Activated T-cell treated with anti-CD3 and anti-CD28 coated beads, Interleukin-2, amount 50 U/mL, for 72 hours (primary cell): ENCODE measurements around the gene MOB3B. TPM values are rescaled to one million over a fixed set of nuclear protein-coding genes. Genes with fewer than 3 reads are reported as not detected.

ENCODE experiments used
- ATAC-seq, 2 donors: fragments of 150-1000 bp; cut with Tn5 transposase; replicated peaks in 1 of 2; 2 replicates each; pipeline ENCODE4 v1.10.0; 2021; ENCODE audit warnings: moderate library complexity in 2 of 2, mild to moderate bottlenecking in 1 of 2
- DNase-seq, 2 donors: peaks; one replicate each; pipeline ENCODE4 v3.0.0; 2021 to 2022; ENCODE audit warnings: mixed read lengths in 1 of 2
- H3K27ac Mint-ChIP-seq: one replicate; pipeline ENCODE4 v1.8.0; 2022; ENCODE audit warnings: mild to moderate bottlenecking, moderate library complexity, mixed read lengths
- H3K27me3 Mint-ChIP-seq: one replicate; pipeline ENCODE4 v1.8.0; 2022; ENCODE audit warnings: low read depth, mixed read lengths
- H3K36me3 Mint-ChIP-seq, 2 donors: one replicate each; pipeline ENCODE4 v1.8.0; 2022; ENCODE audit warnings: mixed read lengths in 2 of 2, mild to moderate bottlenecking in 1 of 2; ENCODE audit not compliant: insufficient read depth in 2 of 2
- H3K4me1 Mint-ChIP-seq: one replicate; pipeline ENCODE4 v1.8.0; 2022; ENCODE audit warnings: low read depth, mixed read lengths
- H3K4me3 Mint-ChIP-seq, 2 donors: one replicate each; pipeline ENCODE4 v1.8.0; 2022; ENCODE audit warnings: mild to moderate bottlenecking in 2 of 2, mixed read lengths in 2 of 2, moderate library complexity in 2 of 2
- H3K9me3 Mint-ChIP-seq, 2 donors: one replicate each; pipeline ENCODE4 v1.8.0; 2022; ENCODE audit warnings: mixed read lengths in 2 of 2
- total RNA-seq, 2 donors: library from RNA; stranded (reverse); gene quantifications; one replicate each; pipeline ENCODE4 v1.2.3, GENCODE V29; 2022

The MOB3B gene
- total RNA-seq, 2 donors from 2014 or later, result 1.3 to 1.6 TPM

GRCh38 chr9:27339661-27340284 is 189.8 kb downstream of the MOB3B start:
- Mint-ChIP-seq H3K27ac (no peak overlapping the region), H3K9me3 (no peaks in the 10 kb centered on the region), H3K4me3 (no peak overlapping the region)

GRCh38 chr9:27338527-27338903 is 191.1 kb downstream of the MOB3B start:
- no peaks in the 10 kb centered on the region for H3K4me1 Mint-ChIP-seq

More at GRCh38 chr9:27339661-27340284, 189.8 kb downstream of the MOB3B start:
- DNase-seq, result no peak
- no peaks in the 10 kb centered on the region for H3K27me3 Mint-ChIP-seq
- ATAC-seq, result no peak
- H3K4me1 Mint-ChIP-seq, result no peaks in the 10 kb centered on the region
- H3K36me3 Mint-ChIP-seq, result no peaks in the 10 kb centered on the region

GRCh38 chr9:27337833-27338526 is 191.6 kb downstream of the MOB3B start:
- H3K27me3 Mint-ChIP-seq, result no peaks in the 10 kb centered on the region
- no peaks in the 10 kb centered on the region for H3K9me3 Mint-ChIP-seq

More at GRCh38 chr9:27338527-27338903, 191.1 kb downstream of the MOB3B start:
- H3K36me3 Mint-ChIP-seq, result no peaks in the 10 kb centered on the region
- DNase-seq, result no peak
- no peaks in the 10 kb centered on the region for H3K27me3 Mint-ChIP-seq
- no peak overlapping the region for H3K27ac Mint-ChIP-seq
- ATAC-seq, result no peak
- H3K9me3 Mint-ChIP-seq, result no peaks in the 10 kb centered on the region
- H3K4me3 Mint-ChIP-seq, result no peak overlapping the region

GRCh38 chr9:27337236-27337635 is 192.4 kb downstream of the MOB3B start:
- no peaks in the 10 kb centered on the region for H3K36me3 Mint-ChIP-seq
- no peak for ATAC-seq
- H3K4me1 Mint-ChIP-seq, result no peaks in the 10 kb centered on the region

More at GRCh38 chr9:27337833-27338526, 191.6 kb downstream of the MOB3B start:
- Mint-ChIP-seq H3K27ac (no peak overlapping the region), H3K36me3 (no peaks in the 10 kb centered on the region), H3K4me3 (no peak overlapping the region), H3K4me1 (no peaks in the 10 kb centered on the region)
- ATAC-seq (no peak), DNase-seq (no peak)

GRCh38 chr9:27336829-27337228 is 192.8 kb downstream of the MOB3B start:
- ATAC-seq (no peak), DNase-seq (no peak)
- no peaks in the 10 kb centered on the region for H3K4me1 Mint-ChIP-seq
- no peaks in the 10 kb centered on the region for H3K27me3 Mint-ChIP-seq
- H3K9me3 Mint-ChIP-seq, result no peaks in the 10 kb centered on the region
- H3K36me3 Mint-ChIP-seq, result no peaks in the 10 kb centered on the region
- H3K4me3 Mint-ChIP-seq, result no peak overlapping the region
- H3K27ac Mint-ChIP-seq, result no peak overlapping the region

More at GRCh38 chr9:27337236-27337635, 192.4 kb downstream of the MOB3B start:
- Mint-ChIP-seq H3K27me3 (no peaks in the 10 kb centered on the region), H3K27ac (no peak overlapping the region), H3K4me3 (no peak overlapping the region), H3K9me3 (no peaks in the 10 kb centered on the region)
- no peak for DNase-seq

GRCh38 chr9:27336126-27336525 is 193.5 kb downstream of the MOB3B start:
- no peak overlapping the region for H3K27ac Mint-ChIP-seq
- DNase-seq (no peak), ATAC-seq (no peak)
- H3K9me3 Mint-ChIP-seq, result no peaks in the 10 kb centered on the region
- no peaks in the 10 kb centered on the region for H3K36me3 Mint-ChIP-seq
- no peaks in the 10 kb centered on the region for H3K27me3 Mint-ChIP-seq
- no peaks in the 10 kb centered on the region for H3K4me1 Mint-ChIP-seq
- no peak overlapping the region for H3K4me3 Mint-ChIP-seq

GRCh38 chr9:27335075-27335474 is 194.5 kb downstream of the MOB3B start:
- Mint-ChIP-seq H3K4me3 (no peak overlapping the region), H3K4me1 (no peaks in the 10 kb centered on the region), H3K27me3 (no peaks in the 10 kb centered on the region)

GRCh38 chr9:27333241-27334052 is 196.2 kb downstream of the MOB3B start:
- H3K36me3 Mint-ChIP-seq, result no peaks in the 10 kb centered on the region
- no peak overlapping the region for H3K27ac Mint-ChIP-seq
- H3K4me3 Mint-ChIP-seq, result no peak overlapping the region
- no peaks in the 10 kb centered on the region for H3K9me3 Mint-ChIP-seq
- DNase-seq (peak; percentile 41 to 67), ATAC-seq (peak; percentile 62 to 74)
- peaks cover 5% of the 10 kb centered on the region for H3K27me3 Mint-ChIP-seq
- no peaks in the 10 kb centered on the region for H3K4me1 Mint-ChIP-seq

More at GRCh38 chr9:27335075-27335474, 194.5 kb downstream of the MOB3B start:
- no peak for ATAC-seq
- Mint-ChIP-seq H3K9me3 (no peaks in the 10 kb centered on the region), H3K36me3 (no peaks in the 10 kb centered on the region), H3K27ac (no peak overlapping the region)
- DNase-seq, result no peak

- Mint-ChIP-seq H3K36me3 (no peaks in the 10 kb centered on the region), H3K4me1 (no peaks in the 10 kb centered on the region), H3K27ac (no peak overlapping the region), H3K4me3 (no peak overlapping the region), H3K9me3 (no peaks in the 10 kb centered on the region), H3K27me3 (peaks cover 5% of the 10 kb centered on the region)
- DNase-seq (no peak), ATAC-seq (no peak)
These were observed 198.2 kb downstream of the MOB3B start for GRCh38 chr9:27331393-27331792.

GRCh38 chr9:27329291-27329690 is 200.3 kb downstream of the MOB3B start:
- ATAC-seq (no peak), DNase-seq (no peak)
- no peaks in the 10 kb centered on the region for H3K4me1 Mint-ChIP-seq
- H3K36me3 Mint-ChIP-seq, result no peaks in the 10 kb centered on the region
- H3K27me3 Mint-ChIP-seq, result peaks cover 5% of the 10 kb centered on the region
- no peak overlapping the region for H3K27ac Mint-ChIP-seq
- H3K9me3 Mint-ChIP-seq, result no peaks in the 10 kb centered on the region
- no peak overlapping the region for H3K4me3 Mint-ChIP-seq

- no peaks in the 10 kb centered on the region for H3K36me3 Mint-ChIP-seq
- no peaks in the 10 kb centered on the region for H3K9me3 Mint-ChIP-seq
- peaks cover 9% of the 10 kb centered on the region for H3K27me3 Mint-ChIP-seq
- H3K4me3 Mint-ChIP-seq, result no peak overlapping the region
- H3K4me1 Mint-ChIP-seq, result no peaks in the 10 kb centered on the region
- DNase-seq (no peak), ATAC-seq (no peak)
- H3K27ac Mint-ChIP-seq, result no peak overlapping the region
These were observed 201.1 kb downstream of the MOB3B start for GRCh38 chr9:27328483-27328882.

- ATAC-seq (no peak), DNase-seq (no peak)
- Mint-ChIP-seq H3K9me3 (no peaks in the 10 kb centered on the region), H3K27me3 (no peaks in the 10 kb centered on the region), H3K4me1 (no peaks in the 10 kb centered on the region), H3K36me3 (no peaks in the 10 kb centered on the region), H3K27ac (no peak overlapping the region), H3K4me3 (no peak overlapping the region)
These were observed 218.4 kb downstream of the MOB3B start for GRCh38 chr9:27311184-27311583.

- Mint-ChIP-seq H3K9me3 (no peaks in the 10 kb centered on the region), H3K27ac (no peak overlapping the region), H3K27me3 (peaks cover under 1% of the 10 kb centered on the region), H3K4me3 (no peak overlapping the region), H3K36me3 (no peaks in the 10 kb centered on the region), H3K4me1 (no peaks in the 10 kb centered on the region)
- no peak for DNase-seq
- ATAC-seq, result no peak
These were observed 219.0 kb downstream of the MOB3B start for GRCh38 chr9:27310582-27310981.
